ENCODE measurements around the gene VPS26A.

Gene VPS26A

DNA sequence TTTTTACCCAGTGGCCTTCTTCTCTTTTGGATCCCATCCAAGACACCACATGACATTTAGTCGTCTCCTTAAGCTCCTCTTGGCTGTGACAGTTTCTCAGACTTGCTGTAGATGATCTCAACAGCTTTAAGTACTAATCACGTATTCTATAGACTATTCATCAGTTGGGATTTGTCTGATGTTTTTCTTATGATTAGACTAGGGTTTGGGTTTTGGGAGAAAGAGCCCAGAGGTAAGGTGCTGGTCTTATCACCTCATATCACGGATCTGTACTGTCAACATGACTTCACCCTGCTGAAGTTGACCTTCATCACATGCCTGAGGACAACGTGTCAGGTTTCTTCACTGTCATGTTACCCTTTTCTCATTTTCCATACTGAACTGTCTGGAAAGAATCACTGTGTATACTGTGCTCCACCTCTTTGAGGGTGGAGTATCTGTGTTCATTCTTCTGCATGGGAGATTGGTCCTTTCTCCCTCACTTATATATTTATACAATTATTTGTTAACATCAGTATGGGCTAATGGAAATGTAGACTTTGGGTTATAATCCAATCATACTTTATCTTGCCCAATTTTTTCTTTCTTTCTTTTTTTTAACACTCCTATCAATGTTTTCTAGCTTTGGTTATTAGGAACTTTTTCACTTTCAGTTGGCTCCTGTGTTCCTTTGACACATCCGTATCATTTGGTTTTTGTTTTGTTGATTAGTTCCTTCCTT is 89.8 kb downstream of the VPS26A start:
- Mint-ChIP-seq H3K27ac (no peak overlapping the region), H3K9me3 (no peaks in the 10 kb centered on the region), H3K4me3 (no peak overlapping the region), H3K4me1 (peaks cover 30% of the 10 kb centered on the region), H3K27me3 (peaks cover 4% of the 10 kb centered on the region), H3K36me3 (peaks cover 11% of the 10 kb centered on the region)
- CTCF ChIA-PET = interaction anchor here (0.9 kb wide), 2 partner anchors 9 kb away, joined by 3 to 4 read pairs; no protein-coding TSS in a partner anchor
- no peak for DNase-seq

DNA sequence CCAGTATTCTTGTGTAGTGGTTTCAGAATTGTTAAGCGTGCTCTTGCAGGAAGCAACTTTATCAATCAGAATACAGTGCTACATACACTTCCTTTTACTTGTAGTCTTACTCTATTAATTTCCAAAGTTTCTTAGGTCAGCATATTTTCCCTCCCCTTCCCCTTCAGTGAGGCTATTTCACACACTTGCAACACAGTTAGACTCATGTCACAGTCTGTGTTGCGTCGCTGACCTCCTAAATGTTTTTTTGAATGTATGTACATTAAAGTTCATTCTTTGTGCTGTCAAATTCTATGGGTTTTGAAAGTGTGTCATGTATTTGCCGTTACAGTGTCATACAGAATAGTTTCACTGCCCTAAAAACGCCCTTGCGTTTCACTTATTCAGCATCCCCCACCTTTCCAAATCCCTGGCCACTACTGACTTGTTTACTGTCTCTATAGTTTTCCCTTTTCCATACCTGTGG is 90.7 kb downstream of the VPS26A start:
- H3K27ac Mint-ChIP-seq = peak overlapping the region; percentile 2
- CTCF ChIA-PET = interaction anchor here (0.9 to 1.5 kb wide), 4 partner anchors 8 to 14 kb away, joined by 3 to 7 read pairs (median 4); no protein-coding TSS in a partner anchor

GRCh38 chr10:69215405-69216171 is 91.6 kb downstream of the VPS26A start:
- peaks cover 4% of the 10 kb centered on the region for H3K27me3 Mint-ChIP-seq
- peak; percentile 59 for DNase-seq
- no peaks in the 10 kb centered on the region for H3K36me3 Mint-ChIP-seq
- CTCF ChIA-PET = interaction anchor here (0.6 to 1.5 kb wide), 6 partner anchors 10 to 226 kb away, joined by 3 to 7 read pairs (median 3); no protein-coding TSS in a partner anchor
- H3K4me3 Mint-ChIP-seq = no peak overlapping the region
- H3K27ac Mint-ChIP-seq = peak overlapping the region; percentile 69
- no peaks in the 10 kb centered on the region for H3K9me3 Mint-ChIP-seq
- peaks cover 32% of the 10 kb centered on the region for H3K4me1 Mint-ChIP-seq

More for the DNA sequence above, 90.7 kb downstream of the VPS26A start:
- H3K27me3 Mint-ChIP-seq = peaks cover 4% of the 10 kb centered on the region
- H3K4me3 Mint-ChIP-seq = no peak overlapping the region
- no peak for DNase-seq
- peaks cover 30% of the 10 kb centered on the region for H3K4me1 Mint-ChIP-seq
- no peaks in the 10 kb centered on the region for H3K9me3 Mint-ChIP-seq
- peaks cover 4% of the 10 kb centered on the region for H3K36me3 Mint-ChIP-seq

- CTCF ChIA-PET = interaction anchor here (0.6 to 1.0 kb wide), 3 partner anchors 15 to 227 kb away, joined by 3 read pairs; no protein-coding TSS in a partner anchor
- no peak for DNase-seq
- H3K27me3 Mint-ChIP-seq = peaks cover 4% of the 10 kb centered on the region
- H3K36me3 Mint-ChIP-seq = no peaks in the 10 kb centered on the region
- H3K4me1 Mint-ChIP-seq = peaks cover 40% of the 10 kb centered on the region
- H3K4me3 Mint-ChIP-seq = no peak overlapping the region
- H3K27ac Mint-ChIP-seq = no peak overlapping the region
- no peaks in the 10 kb centered on the region for H3K9me3 Mint-ChIP-seq
Observed at GRCh38 chr10:69216577-69217118, 92.7 kb downstream of the VPS26A start.

DNA sequence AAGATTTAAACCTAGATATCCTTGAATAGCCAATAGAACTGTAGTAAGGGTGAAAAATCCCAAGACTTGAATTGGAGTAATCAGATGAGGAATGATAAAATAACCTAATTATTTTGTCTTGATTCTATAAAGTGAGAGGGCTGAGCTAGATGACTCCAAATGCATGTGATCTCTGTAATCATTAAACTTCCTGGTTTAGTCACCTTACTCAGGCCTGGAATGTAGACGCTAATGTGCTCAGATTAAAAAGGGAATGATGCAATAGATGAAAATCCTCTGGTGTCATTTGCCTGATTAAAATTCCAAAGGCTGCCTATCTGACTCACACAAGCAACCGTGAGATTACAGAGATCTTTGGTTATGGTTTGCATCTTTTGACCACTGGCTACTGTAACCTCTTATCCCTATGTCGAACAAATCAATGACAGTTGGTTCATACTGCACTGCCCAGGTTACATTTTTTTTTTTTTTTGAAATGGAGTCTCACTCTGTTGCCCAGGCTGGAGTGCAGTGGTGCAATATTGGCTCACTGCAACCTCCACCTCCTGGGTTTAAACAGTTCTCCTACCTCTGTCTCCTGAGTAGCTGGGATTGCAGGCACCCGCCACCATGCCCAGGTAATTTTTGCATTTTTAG is 93.3 kb downstream of the VPS26A start:
- no peak for DNase-seq
- peaks cover 46% of the 10 kb centered on the region for H3K4me1 Mint-ChIP-seq
- H3K4me3 Mint-ChIP-seq = no peak overlapping the region
- H3K9me3 Mint-ChIP-seq = no peaks in the 10 kb centered on the region
- CTCF ChIA-PET = interaction anchor here (1.3 kb wide), 1 partner anchor 233 kb away, joined by 3 read pairs; no protein-coding TSS in a partner anchor
- no peaks in the 10 kb centered on the region for H3K36me3 Mint-ChIP-seq
- no peak overlapping the region for H3K27ac Mint-ChIP-seq
- peaks cover 4% of the 10 kb centered on the region for H3K27me3 Mint-ChIP-seq

DNA sequence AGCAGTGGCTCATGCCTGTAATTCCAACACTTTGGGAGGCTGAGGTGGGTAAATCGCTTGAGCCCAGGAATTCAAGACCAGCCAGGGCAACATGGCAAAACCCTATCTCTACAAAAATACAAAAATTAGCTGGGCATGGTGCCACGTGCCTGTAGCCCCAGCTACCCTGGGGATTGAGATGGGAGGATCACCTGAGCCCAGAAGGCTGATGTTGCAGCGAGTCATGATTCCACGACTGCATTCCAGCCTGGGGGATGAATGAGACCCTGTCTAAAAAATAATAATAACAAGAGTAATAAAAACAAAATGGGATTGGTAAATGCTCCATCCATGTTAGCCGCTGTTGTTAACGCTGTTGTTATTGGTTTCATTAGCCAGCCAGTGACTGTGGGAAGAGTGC is 94.9 kb downstream of the VPS26A start:
- Mint-ChIP-seq H3K27me3 (peaks cover 4% of the 10 kb centered on the region), H3K36me3 (no peaks in the 10 kb centered on the region), H3K4me1 (peaks cover 56% of the 10 kb centered on the region), H3K9me3 (no peaks in the 10 kb centered on the region), H3K4me3 (no peak overlapping the region), H3K27ac (no peak overlapping the region)
- CTCF ChIA-PET = interaction anchor here (1.5 kb wide), 1 partner anchor 12 kb away, joined by 4 read pairs; no protein-coding TSS in a partner anchor
- DNase-seq = no peak

DNA sequence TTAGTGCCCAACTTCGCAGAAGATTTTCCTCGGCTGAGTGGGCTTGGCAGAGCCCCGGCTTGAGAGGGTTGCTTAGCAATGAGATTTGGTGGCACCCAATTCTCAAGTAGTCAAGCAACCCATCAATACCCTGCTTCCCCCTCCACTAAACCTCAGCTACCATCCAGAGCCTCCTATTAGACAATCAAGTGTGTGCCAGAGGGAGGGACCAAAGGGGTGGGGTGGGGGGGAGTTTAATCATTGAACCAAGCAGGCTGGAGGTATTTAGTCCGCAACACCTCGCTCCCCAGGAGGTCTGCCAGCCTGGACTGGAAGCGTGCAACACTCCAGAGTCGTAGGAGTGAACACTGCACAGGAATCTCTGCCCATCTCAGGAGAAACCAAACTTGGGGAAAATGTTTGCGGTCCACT is 96.1 kb downstream of the VPS26A start, which contains the start of gene HKDC1:
Gene HKDC1, plus strand, starts transcription at position 292 of the 411 bp plus-strand sequence. Its CDS starts 104 bp downstream, at position 396.
- no peak for DNase-seq
- H3K4me1 Mint-ChIP-seq = peaks cover 53% of the 10 kb centered on the region
- no peaks in the 10 kb centered on the region for H3K36me3 Mint-ChIP-seq
- no peak within 1 kb of the TSS for H3K4me3 Mint-ChIP-seq
- CTCF ChIA-PET = interaction anchor here (0.6 kb wide), 1 partner anchor 996 kb away, joined by 4 read pairs; no protein-coding TSS in a partner anchor
- H3K9me3 Mint-ChIP-seq = no peaks in the 10 kb centered on the region
- peaks cover 4% of the 10 kb centered on the region for H3K27me3 Mint-ChIP-seq
- no peak within 1 kb of the TSS for H3K27ac Mint-ChIP-seq

DNA sequence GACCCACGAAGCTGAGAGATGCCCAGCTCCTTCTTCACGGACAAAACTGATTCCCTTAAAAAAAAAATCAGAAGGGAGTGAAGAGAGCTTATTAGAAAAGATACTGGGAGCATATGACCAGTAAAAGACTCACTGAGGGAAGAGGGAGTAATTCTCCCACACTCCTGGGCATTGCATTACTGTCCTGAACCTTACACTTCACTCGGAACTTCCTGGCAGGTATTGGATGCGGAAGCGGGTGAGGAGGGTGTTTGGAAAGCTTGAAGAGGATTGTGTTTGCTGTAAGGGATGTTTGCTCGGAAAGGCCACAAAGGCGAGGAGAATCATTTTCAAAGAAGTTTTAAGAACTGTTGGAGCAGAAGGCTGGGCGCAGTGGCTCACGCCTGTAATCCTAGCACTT is 96.5 kb downstream of the VPS26A start:
- Mint-ChIP-seq H3K27me3 (peaks cover 4% of the 10 kb centered on the region), H3K4me1 (peaks cover 53% of the 10 kb centered on the region), H3K4me3 (no peak overlapping the region), H3K36me3 (no peaks in the 10 kb centered on the region), H3K9me3 (no peaks in the 10 kb centered on the region), H3K27ac (no peak overlapping the region)
- DNase-seq = no peak
- CTCF ChIA-PET = interaction anchor here (0.6 kb wide), 1 partner anchor 996 kb away, joined by 4 read pairs; no protein-coding TSS in a partner anchor
